ENCODE data around the gene CRB2.

DNA sequence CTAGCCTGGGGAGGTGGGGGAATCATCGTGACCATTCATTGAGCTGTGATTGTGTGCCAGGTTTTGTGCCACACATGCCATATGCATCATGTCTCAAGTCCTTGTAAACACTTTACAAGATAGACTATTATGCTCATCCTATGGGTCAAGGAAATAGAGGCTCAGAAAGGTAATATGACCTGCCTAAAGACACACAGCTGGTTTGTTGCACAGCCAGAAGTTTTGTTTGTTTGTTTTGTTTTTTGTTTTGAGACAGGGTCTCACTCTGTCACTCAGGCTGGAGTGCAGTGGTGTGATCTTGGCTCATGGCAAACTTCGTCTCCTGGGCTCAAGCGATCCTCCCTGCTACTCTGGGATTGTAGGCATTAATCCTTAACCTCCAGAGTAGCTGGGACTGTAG, 21.4 kb upstream of the CRB2 start:
- no peak for TF ChIP-seq CTCF (IDR thresholded peaks at IDR 0.05)
- TF ChIP-seq POLR2A (IDR thresholded peaks at IDR 0.05), result no peak
